GM13976 (cell line): Measurements from ENCODE around the gene BCL10.

Source experiments
- DNase-seq: peaks from one replicate; pipeline ENCODE4 v3.0.0; 2012; ENCODE audit warnings: low spot score
- CTCF ChIP-seq: IDR thresholded peaks from 2 replicates; pipeline ENCODE4 v1.5.1; 2012; ENCODE audit warnings: borderline replicate concordance, mild to moderate bottlenecking; ENCODE audit not compliant: insufficient read depth; ENCODE audit errors: extremely low read depth, missing control alignments, control extremely low read depth
- in situ Hi-C: fragments of 300-500 bp; cut with MboI; formaldehyde crosslinking; loops from one replicate; pipeline ENCODE4 v1.12.0; 2022; ENCODE audit warnings: low sequenced_read_pairs, mixed read lengths, inconsistent platforms; ENCODE audit not compliant: unreplicated experiment

Gene BCL10

GRCh38 chr1:85244271-85245061 is 32.0 kb downstream of the BCL10 start:
- in situ Hi-C loops, result loop anchor here (10.0 kb wide), 2 partner anchors 130 to 300 kb away; no protein-coding TSS in a partner anchor
- no peak for DNase-seq
- TF ChIP-seq CTCF, result no peak

GRCh38 chr1:85243372-85243771 is 33.1 kb downstream of the BCL10 start:
- in situ Hi-C loops, result loop anchor here (10.0 kb wide), 2 partner anchors 129 to 299 kb away; no protein-coding TSS in a partner anchor
- no peak for DNase-seq
- no peak for TF ChIP-seq CTCF

- in situ Hi-C loops, result loop anchor here (10.0 kb wide), 2 partner anchors 126 to 296 kb away; no protein-coding TSS in a partner anchor
- no peak for DNase-seq
- no peak for TF ChIP-seq CTCF
Observed at GRCh38 chr1:85240643-85241042, 35.8 kb downstream of the BCL10 start.

- TF ChIP-seq CTCF, result peak; percentile 22
- DNase-seq, result peak; percentile 44
- in situ Hi-C loops, result loop anchor here (10.0 kb wide), 2 partner anchors 125 to 295 kb away; no protein-coding TSS in a partner anchor
Observed at GRCh38 chr1:85240174-85240601, 36.2 kb downstream of the BCL10 start.

- in situ Hi-C loops, result no loop called here
- TF ChIP-seq CTCF, result no peak
- DNase-seq, result no peak
Observed at GRCh38 chr1:85237613-85238012, 38.8 kb downstream of the BCL10 start.

- TF ChIP-seq CTCF, result no peak
- DNase-seq, result no peak
- in situ Hi-C loops, result no loop called here
Observed at GRCh38 chr1:85230305-85230977, 46.0 kb downstream of the BCL10 start.
